Keratinocyte (primary cell): ENCODE results near the gene SLC25A21.

Source experiments
- EZH2 ChIP-seq: IDR thresholded peaks from one replicate; pipeline ENCODE4 v1.6.1; 2012; ENCODE audit warnings: inconsistent platforms, mild to moderate bottlenecking, low read length, moderate library complexity
- TF ChIP-seq, protein P1 (sequence below), 3 experiments: IDR thresholded peaks in 1 of 3; conservative IDR thresholded peaks in 1 of 3; optimal IDR thresholded peaks in 1 of 3; 2 replicates in 2 of 3; 3 replicates in 1 of 3; pipeline versions ENCODE3 to v1.5.1; 2011; ENCODE audit warnings: low read length in 3 of 3, mild to moderate bottlenecking in 3 of 3, moderate library complexity in 2 of 3, control low read depth in 1 of 3, inconsistent platforms in 1 of 3; ENCODE audit not compliant: insufficient read depth in 2 of 3; ENCODE audit errors: extremely low read depth in 1 of 3

DNA sequence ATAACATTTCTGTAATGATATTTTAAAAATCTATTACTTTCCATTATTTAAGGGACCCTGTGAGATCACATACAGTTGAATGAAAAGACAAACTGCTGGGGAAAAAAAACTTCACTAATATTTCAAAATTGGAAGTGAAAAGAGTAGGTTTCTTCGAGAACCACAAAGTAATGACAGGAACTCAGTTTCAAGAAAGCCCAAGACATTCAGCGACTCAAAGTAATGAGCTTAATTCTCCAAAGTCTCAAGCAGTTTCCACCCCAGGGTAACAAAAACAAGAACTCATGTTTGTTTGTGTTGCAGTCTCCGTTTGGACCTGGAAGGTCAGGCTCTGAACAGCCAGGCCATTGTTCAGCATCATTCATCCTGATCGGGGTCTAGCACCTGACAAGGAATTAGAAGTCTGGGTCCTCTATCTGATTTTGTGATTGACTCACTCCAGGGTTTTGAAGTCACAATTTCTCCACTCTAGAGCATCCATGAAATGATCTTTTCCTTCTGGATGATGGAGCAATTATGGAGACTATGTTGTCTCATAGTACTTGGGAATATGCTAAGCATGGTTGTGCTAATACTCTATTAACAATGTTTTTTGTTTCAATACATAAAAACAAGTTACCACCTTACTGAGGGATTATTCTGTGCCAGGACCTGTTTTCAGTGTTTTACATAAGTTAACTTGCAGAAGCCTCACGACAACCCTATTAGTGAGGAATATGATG is 126.9 kb downstream of the SLC25A21 start:
- TF ChIP-seq, protein P1, sequence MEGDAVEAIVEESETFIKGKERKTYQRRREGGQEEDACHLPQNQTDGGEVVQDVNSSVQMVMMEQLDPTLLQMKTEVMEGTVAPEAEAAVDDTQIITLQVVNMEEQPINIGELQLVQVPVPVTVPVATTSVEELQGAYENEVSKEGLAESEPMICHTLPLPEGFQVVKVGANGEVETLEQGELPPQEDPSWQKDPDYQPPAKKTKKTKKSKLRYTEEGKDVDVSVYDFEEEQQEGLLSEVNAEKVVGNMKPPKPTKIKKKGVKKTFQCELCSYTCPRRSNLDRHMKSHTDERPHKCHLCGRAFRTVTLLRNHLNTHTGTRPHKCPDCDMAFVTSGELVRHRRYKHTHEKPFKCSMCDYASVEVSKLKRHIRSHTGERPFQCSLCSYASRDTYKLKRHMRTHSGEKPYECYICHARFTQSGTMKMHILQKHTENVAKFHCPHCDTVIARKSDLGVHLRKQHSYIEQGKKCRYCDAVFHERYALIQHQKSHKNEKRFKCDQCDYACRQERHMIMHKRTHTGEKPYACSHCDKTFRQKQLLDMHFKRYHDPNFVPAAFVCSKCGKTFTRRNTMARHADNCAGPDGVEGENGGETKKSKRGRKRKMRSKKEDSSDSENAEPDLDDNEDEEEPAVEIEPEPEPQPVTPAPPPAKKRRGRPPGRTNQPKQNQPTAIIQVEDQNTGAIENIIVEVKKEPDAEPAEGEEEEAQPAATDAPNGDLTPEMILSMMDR (optimal IDR thresholded peaks at IDR 0.05 in 1 of 3, IDR thresholded peaks at IDR 0.05 in 1 of 3, conservative IDR thresholded peaks at IDR 0.05 in 1 of 3; ENCODE audit: extremely low read depth in 1 of 3, insufficient read depth in 2 of 3, low read length in 3 of 3): no peak
- TF ChIP-seq EZH2: no peak
